Esophagus muscularis mucosa (tissue), 4 donors: Measurements from ENCODE around the gene OSTC.

Experiments used
- CTCF ChIP-seq, 3 experiments: fragments of 200-600 bp in 2 of 3; fragments of 450-650 bp in 1 of 3; sonication (generic) in 2 of 3; IDR thresholded peaks; one replicate each; pipeline ENCODE4 v1.5.1; 2017 to 2019; ENCODE audit warnings: antibody characterized with exemption in 3 of 3, mild to moderate bottlenecking in 2 of 3, moderate library complexity in 1 of 3
- EP300 ChIP-seq: sonication (generic); formaldehyde crosslinking; IDR thresholded peaks from one replicate; pipeline ENCODE4 v1.6.1; 2017; ENCODE audit warnings: antibody characterized with exemption
- POLR2A ChIP-seq: fragments of 450-650 bp; IDR thresholded peaks from one replicate; pipeline ENCODE4 v1.6.1; 2017; ENCODE audit warnings: antibody characterized with exemption, moderate library complexity, mild to moderate bottlenecking, low read depth
- POLR2AphosphoS5 ChIP-seq, 2 donors: sonication (generic); formaldehyde crosslinking; IDR thresholded peaks; one replicate each; pipeline ENCODE4 v1.6.1; 2017; ENCODE audit warnings: antibody characterized with exemption in 2 of 2

GRCh38 chr4:108646706-108647105 lies 3.7 kb upstream of the OSTC start:
- no peak for TF ChIP-seq POLR2A
- TF ChIP-seq CTCF (IDR thresholded peaks at IDR 0.05): no peak
- TF ChIP-seq EP300: no peak
- TF ChIP-seq POLR2AphosphoS5 (IDR thresholded peaks at IDR 0.05): no peak
